GM21528 (cell line): Measurements from ENCODE around the gene ATL1.
"Not testable (repeated sequence)": the region's sequence is repeated elsewhere in the genome, so short reads cannot be mapped to it uniquely, and the experiment has no call there.

Experiments used
- ATAC-seq: cut with Tn5 transposase; IDR thresholded peaks from one replicate; pipeline ENCODE4 v1.9.1; 2021; ENCODE audit warnings: mild to moderate bottlenecking, moderate library complexity; ENCODE audit not compliant: unreplicated experiment, low FRiP score

Gene ATL1

GRCh38 chr14:50599700-50600444 lies 39.9 kb downstream of the ATL1 start:
- ATAC-seq, result no peak

GRCh38 chr14:50600849-50601248 lies 40.9 kb downstream of the ATL1 start:
- no peak for ATAC-seq

GRCh38 chr14:50601394-50601793 lies 41.4 kb downstream of the ATL1 start:
- ATAC-seq, result no peak

- no peak for ATAC-seq
These were observed 42.1 kb downstream of the ATL1 start for GRCh38 chr14:50602035-50602434.

- ATAC-seq, result no peak
These were observed 43.6 kb downstream of the ATL1 start for GRCh38 chr14:50603565-50603964.

- no peak for ATAC-seq
These were observed 45.8 kb downstream of the ATL1 start for GRCh38 chr14:50605766-50606165.

- ATAC-seq, result no peak
These were observed 46.5 kb downstream of the ATL1 start for GRCh38 chr14:50606468-50606867.

GRCh38 chr14:50607181-50607580 lies 47.2 kb downstream of the ATL1 start:
- no peak for ATAC-seq

GRCh38 chr14:50607761-50608160 lies 47.8 kb downstream of the ATL1 start:
- no peak for ATAC-seq

GRCh38 chr14:50608302-50608851 lies 48.4 kb downstream of the ATL1 start:
- no peak for ATAC-seq

GRCh38 chr14:50610465-50610864 lies 50.5 kb downstream of the ATL1 start:
- ATAC-seq, result no peak

- no peak for ATAC-seq
These were observed 52.9 kb downstream of the ATL1 start for GRCh38 chr14:50612806-50613205.

GRCh38 chr14:50615056-50615455 lies 55.1 kb downstream of the ATL1 start:
- no peak for ATAC-seq

GRCh38 chr14:50615552-50615951 lies 55.6 kb downstream of the ATL1 start:
- no peak for ATAC-seq

GRCh38 chr14:50616275-50616674 lies 56.3 kb downstream of the ATL1 start:
- ATAC-seq, result no peak

GRCh38 chr14:50619569-50620141 lies 59.7 kb downstream of the ATL1 start:
- ATAC-seq, result no peak

- ATAC-seq, result no peak
These were observed 60.4 kb downstream of the ATL1 start for GRCh38 chr14:50620341-50620740.

GRCh38 chr14:50622978-50623377 lies 63.0 kb downstream of the ATL1 start:
- ATAC-seq, result no peak

GRCh38 chr14:50624447-50624846 lies 64.5 kb downstream of the ATL1 start:
- no peak for ATAC-seq

- not testable (repeated sequence) for ATAC-seq
These were observed 65.0 kb downstream of the ATL1 start for GRCh38 chr14:50624947-50625346.

GRCh38 chr14:50631408-50631821 lies 71.5 kb downstream of the ATL1 start:
- ATAC-seq, result no peak

- ATAC-seq, result no peak
These were observed 74.0 kb downstream of the ATL1 start for GRCh38 chr14:50633954-50634353.
